Liver (tissue), 3 donors: ENCODE data around the gene LAMA1.

Source experiments
- EGR1 ChIP-seq, 2 donors: IDR thresholded peaks; 2 replicates each; pipeline ENCODE4 v1.6.1; 2016 to 2018; ENCODE audit warnings: antibody characterized with exemption in 2 of 2, low read depth in 2 of 2
- GABPA ChIP-seq, 2 donors: IDR thresholded peaks in 1 of 2; conservative IDR thresholded peaks in 1 of 2; 2 replicates each; pipeline ENCODE4 v1.6.1; 2016; ENCODE audit warnings: antibody characterized with exemption in 2 of 2, mild to moderate bottlenecking in 1 of 2, moderate library complexity in 1 of 2
- JUND ChIP-seq, 2 donors: IDR thresholded peaks; 2 replicates each; pipeline ENCODE4 v1.6.1; 2016; ENCODE audit warnings: antibody characterized with exemption in 2 of 2
- RAD21 ChIP-seq, 2 donors: IDR thresholded peaks; 2 replicates each; pipeline ENCODE4 v1.6.1; 2016; ENCODE audit warnings: antibody characterized with exemption in 2 of 2, mild to moderate bottlenecking in 2 of 2
- TAF1 ChIP-seq: conservative IDR thresholded peaks from 2 replicates; pipeline ENCODE4 v1.6.1; 2016; ENCODE audit warnings: antibody characterized with exemption, mild to moderate bottlenecking
- YY1 ChIP-seq: IDR thresholded peaks from 2 replicates; pipeline ENCODE4 v1.6.1; 2016; ENCODE audit warnings: antibody characterized with exemption, mild to moderate bottlenecking
- TF ChIP-seq, protein P1 (sequence below): fragments of 150-350 bp; IDR thresholded peaks from 2 replicates; pipeline ENCODE4 v1.5.1; 2017; ENCODE audit warnings: improper control_type of control experiment, low read depth, low read length; ENCODE audit not compliant: missing input control
- TF ChIP-seq, protein P2 (sequence below): IDR thresholded peaks from 2 replicates; pipeline ENCODE4 v1.6.1; 2016; ENCODE audit warnings: antibody characterized with exemption
- TF ChIP-seq, protein P3 (sequence below): IDR thresholded peaks from 2 replicates; pipeline ENCODE4 v1.6.1; 2016; ENCODE audit warnings: antibody characterized with exemption
- donor health status: healthy.
- donor health status: healthy.

DNA sequence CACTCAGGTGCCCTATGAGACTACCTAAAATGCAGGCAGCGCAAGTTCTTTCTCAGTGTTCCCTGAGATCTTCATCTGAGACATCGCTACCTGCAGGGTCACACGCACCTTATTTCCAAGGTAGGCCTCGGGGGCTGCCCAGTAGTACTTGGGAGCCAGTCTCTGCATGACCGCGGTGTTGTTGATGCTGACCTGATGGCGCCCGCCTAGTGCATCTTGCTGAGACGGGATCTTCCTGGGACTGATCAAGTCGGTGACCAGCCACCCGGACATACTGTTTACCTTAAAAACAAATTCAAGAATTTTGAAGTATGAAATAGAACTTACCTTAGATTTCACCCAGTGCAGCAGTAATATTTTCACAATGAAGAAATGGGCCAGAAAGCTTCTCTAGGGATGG, 80.1 kb downstream of the LAMA1 start:
- TF ChIP-seq, protein P1, sequence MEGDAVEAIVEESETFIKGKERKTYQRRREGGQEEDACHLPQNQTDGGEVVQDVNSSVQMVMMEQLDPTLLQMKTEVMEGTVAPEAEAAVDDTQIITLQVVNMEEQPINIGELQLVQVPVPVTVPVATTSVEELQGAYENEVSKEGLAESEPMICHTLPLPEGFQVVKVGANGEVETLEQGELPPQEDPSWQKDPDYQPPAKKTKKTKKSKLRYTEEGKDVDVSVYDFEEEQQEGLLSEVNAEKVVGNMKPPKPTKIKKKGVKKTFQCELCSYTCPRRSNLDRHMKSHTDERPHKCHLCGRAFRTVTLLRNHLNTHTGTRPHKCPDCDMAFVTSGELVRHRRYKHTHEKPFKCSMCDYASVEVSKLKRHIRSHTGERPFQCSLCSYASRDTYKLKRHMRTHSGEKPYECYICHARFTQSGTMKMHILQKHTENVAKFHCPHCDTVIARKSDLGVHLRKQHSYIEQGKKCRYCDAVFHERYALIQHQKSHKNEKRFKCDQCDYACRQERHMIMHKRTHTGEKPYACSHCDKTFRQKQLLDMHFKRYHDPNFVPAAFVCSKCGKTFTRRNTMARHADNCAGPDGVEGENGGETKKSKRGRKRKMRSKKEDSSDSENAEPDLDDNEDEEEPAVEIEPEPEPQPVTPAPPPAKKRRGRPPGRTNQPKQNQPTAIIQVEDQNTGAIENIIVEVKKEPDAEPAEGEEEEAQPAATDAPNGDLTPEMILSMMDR = no peak
- TF ChIP-seq EGR1 (IDR thresholded peaks at IDR 0.05; ENCODE audit: low read depth in 2 of 2) = no peak
- TF ChIP-seq JUND (IDR thresholded peaks at IDR 0.05) = no peak
- TF ChIP-seq, protein P2, sequence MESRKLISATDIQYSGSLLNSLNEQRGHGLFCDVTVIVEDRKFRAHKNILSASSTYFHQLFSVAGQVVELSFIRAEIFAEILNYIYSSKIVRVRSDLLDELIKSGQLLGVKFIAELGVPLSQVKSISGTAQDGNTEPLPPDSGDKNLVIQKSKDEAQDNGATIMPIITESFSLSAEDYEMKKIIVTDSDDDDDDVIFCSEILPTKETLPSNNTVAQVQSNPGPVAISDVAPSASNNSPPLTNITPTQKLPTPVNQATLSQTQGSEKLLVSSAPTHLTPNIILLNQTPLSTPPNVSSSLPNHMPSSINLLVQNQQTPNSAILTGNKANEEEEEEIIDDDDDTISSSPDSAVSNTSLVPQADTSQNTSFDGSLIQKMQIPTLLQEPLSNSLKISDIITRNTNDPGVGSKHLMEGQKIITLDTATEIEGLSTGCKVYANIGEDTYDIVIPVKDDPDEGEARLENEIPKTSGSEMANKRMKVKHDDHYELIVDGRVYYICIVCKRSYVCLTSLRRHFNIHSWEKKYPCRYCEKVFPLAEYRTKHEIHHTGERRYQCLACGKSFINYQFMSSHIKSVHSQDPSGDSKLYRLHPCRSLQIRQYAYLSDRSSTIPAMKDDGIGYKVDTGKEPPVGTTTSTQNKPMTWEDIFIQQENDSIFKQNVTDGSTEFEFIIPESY = no peak
- TF ChIP-seq YY1 = no peak
- TF ChIP-seq RAD21 (IDR thresholded peaks at IDR 0.05) = no peak
- no peak for TF ChIP-seq TAF1
- TF ChIP-seq, protein P3, sequence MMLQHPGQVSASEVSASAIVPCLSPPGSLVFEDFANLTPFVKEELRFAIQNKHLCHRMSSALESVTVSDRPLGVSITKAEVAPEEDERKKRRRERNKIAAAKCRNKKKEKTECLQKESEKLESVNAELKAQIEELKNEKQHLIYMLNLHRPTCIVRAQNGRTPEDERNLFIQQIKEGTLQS = no peak
- TF ChIP-seq GABPA (IDR thresholded peaks at IDR 0.05 in 1 of 2, conservative IDR thresholded peaks at IDR 0.05 in 1 of 2) = no peak
